HCT116 (cell line): ENCODE data around the gene LRRIQ4. TPM values are rescaled to one million over a fixed set of nuclear protein-coding genes. Genes with fewer than 3 reads are reported as not detected.

Experiments
- ATAC-seq: fragments of 200-7000 bp; cut with Tn5 transposase; 2 replicates; pipeline ENCODE4 v1.9.1; 2020; ENCODE audit warnings: mild to moderate bottlenecking, moderate library complexity
- BruUV-seq: library from RNA; stranded (reverse); fragments of 400-500 nt; replicated peaks from 2 replicates; lab custom pipeline; 2021; lab: Mats Ljungman, UMichigan
- CTCF ChIA-PET: fragments of 300-600 bp; sonication (Branson Sonifier 250); formaldehyde crosslinking; loops from one replicate; lab custom pipeline; 2021; ENCODE audit warnings: antibody characterized with exemption; lab: Charles Lee
- POLR2A ChIA-PET: fragments of 300-600, 350-600 bp; sonication (Branson Sonifier 250); formaldehyde crosslinking; loops from one replicate; lab custom pipeline; 2021; ENCODE audit warnings: antibody characterized with exemption; lab: Charles Lee
- RAD21 ChIA-PET, 2 experiments: fragments of 300-600 bp; sonication (Branson Sonifier 250); formaldehyde crosslinking; loops; one replicate each; lab custom pipeline; 2023; ENCODE audit warnings: low total read pairs in 2 of 2; ENCODE audit not compliant: uncharacterized antibody in 2 of 2, unreplicated experiment in 2 of 2, low non-redundant PET in 1 of 2; lab: Charles Lee
- DNase-seq: peaks from one replicate; pipeline ENCODE4 v3.0.0-alpha.2; 2010; ENCODE audit warnings: low read depth, low spot score
- H2AFZ ChIP-seq: fragments of 200-600 bp; shearing (Covaris generic), sonication (generic); 2 replicates; pipeline ENCODE4 v1.6.1; 2017; ENCODE audit warnings: low read depth, mixed run types, mixed read lengths, antibody characterized with exemption, low read length; ENCODE audit not compliant: poor library complexity, severe bottlenecking
- H3K27ac ChIP-seq: 2 replicates; pipeline ENCODE4 v1.5.1; 2012; ENCODE audit warnings: low read depth, low read length
- H3K27me3 ChIP-seq: fragments of 200-600 bp; sonication (generic); 2 replicates; pipeline ENCODE4 v1.6.1; 2016; ENCODE audit warnings: mixed run types, low read length, mixed read lengths; ENCODE audit not compliant: insufficient read depth
- H3K36me3 ChIP-seq, 2 experiments: fragments of 200-500 bp in 1 of 2; fragments of 200-600 bp in 1 of 2; sonication (Bioruptor generic) in 1 of 2; sonication (generic) in 1 of 2; 2 replicates each; pipeline versions ENCODE4 v1.5.1 to v1.6.1; 2014 to 2016; ENCODE audit warnings: low read length in 2 of 2, inconsistent platforms in 1 of 2, mixed read lengths in 1 of 2, mixed run types in 1 of 2; ENCODE audit not compliant: insufficient read depth in 2 of 2, control insufficient read depth in 1 of 2
- H3K4me1 ChIP-seq, 2 experiments: fragments of 200-600 bp in 1 of 2; sonication (generic) in 1 of 2; 2 replicates each; pipeline versions ENCODE4 v1.5.1 to v1.6.1; 2012 to 2017; ENCODE audit warnings: low read length in 2 of 2, inconsistent platforms in 1 of 2, mild to moderate bottlenecking in 1 of 2, mixed read lengths in 1 of 2, mixed run types in 1 of 2, moderate library complexity in 1 of 2; ENCODE audit not compliant: insufficient read depth in 2 of 2, control insufficient read depth in 1 of 2
- H3K4me2 ChIP-seq: fragments of 200-600 bp; sonication (generic); 2 replicates; pipeline ENCODE4 v1.6.1; 2017; ENCODE audit warnings: mixed run types, low read length, mixed read lengths
- H3K4me3 ChIP-seq, 2 experiments: fragments of 200-600 bp in 1 of 2; sonication (generic) in 1 of 2; replicated peaks in 1 of 2; 2 replicates each; pipeline ENCODE4 v1.5.1; 2011 to 2016; ENCODE audit warnings: low read length in 2 of 2, control low read depth in 1 of 2, low read depth in 1 of 2, mild to moderate bottlenecking in 1 of 2, mixed read lengths in 1 of 2, mixed run types in 1 of 2
- H3K79me2 ChIP-seq: fragments of 200-600 bp; sonication (generic); 2 replicates; pipeline ENCODE4 v1.6.1; 2017; ENCODE audit warnings: mild to moderate bottlenecking, mixed run types, low read length, moderate library complexity, mixed read lengths; ENCODE audit not compliant: insufficient read depth
- H3K9ac ChIP-seq: fragments of 200-600 bp; sonication (generic); 2 replicates; pipeline ENCODE4 v1.6.1; 2016; ENCODE audit warnings: low read length, mixed read lengths
- H3K9me2 ChIP-seq: fragments of 200-600 bp; sonication (generic), shearing (Covaris generic); 2 replicates; pipeline ENCODE4 v1.6.1; 2017; ENCODE audit warnings: mixed run types, mild to moderate bottlenecking, moderate library complexity; ENCODE audit not compliant: insufficient read depth
- H3K9me3 ChIP-seq, 2 experiments: fragments of 200-500 bp in 1 of 2; fragments of 200-600 bp in 1 of 2; sonication (Bioruptor generic) in 1 of 2; sonication (generic) in 1 of 2; 2 replicates each; pipeline ENCODE4 v1.6.1; 2014 to 2017; ENCODE audit warnings: low read length in 2 of 2, mixed read lengths in 2 of 2, inconsistent platforms in 1 of 2, low read depth in 1 of 2, mild to moderate bottlenecking in 1 of 2, mixed run types in 1 of 2, moderate library complexity in 1 of 2; ENCODE audit not compliant: control insufficient read depth in 1 of 2, insufficient read depth in 1 of 2
- H4K20me1 ChIP-seq: fragments of 200-600 bp; sonication (generic), shearing (Covaris generic); 2 replicates; pipeline ENCODE4 v1.6.1; 2017; ENCODE audit warnings: mixed run types, mild to moderate bottlenecking, moderate library complexity; ENCODE audit not compliant: insufficient read depth
- ATF3 ChIP-seq: IDR thresholded peaks from 2 replicates; pipeline ENCODE4 v1.6.1; 2012
- CBX3 ChIP-seq: IDR thresholded peaks from 2 replicates; pipeline ENCODE4 v1.6.1; 2012; ENCODE audit warnings: low read depth
- CEBPB ChIP-seq: IDR thresholded peaks from 2 replicates; pipeline ENCODE4 v1.6.1; 2012; ENCODE audit warnings: low read depth
- EGR1 ChIP-seq: IDR thresholded peaks from 2 replicates; pipeline ENCODE4 v1.6.1; 2012; ENCODE audit warnings: low read depth
- ELF1 ChIP-seq: IDR thresholded peaks from 2 replicates; pipeline ENCODE4 v1.6.1; 2012; ENCODE audit warnings: low read depth, borderline replicate concordance
- EZH2 ChIP-seq: fragments of 200-600 bp; sonication (generic); IDR thresholded peaks from 2 replicates; pipeline ENCODE4 v1.6.1; 2017; ENCODE audit warnings: antibody characterized with exemption, mixed run types
- EZH2phosphoT487 ChIP-seq: fragments of 200-600 bp; IDR thresholded peaks from 2 replicates; pipeline ENCODE4 v1.6.1; 2018; ENCODE audit warnings: antibody characterized with exemption, borderline replicate concordance
- FOSL1 ChIP-seq: IDR thresholded peaks from 2 replicates; pipeline ENCODE4 v1.6.1; 2012; ENCODE audit warnings: low read depth
- JUND ChIP-seq: IDR thresholded peaks from 2 replicates; pipeline ENCODE4 v1.6.1; 2012
- MAX ChIP-seq: IDR thresholded peaks from 2 replicates; pipeline ENCODE4 v1.6.1; 2012
- POLR2A ChIP-seq: IDR thresholded peaks from 2 replicates; pipeline ENCODE4 v1.7.0; 2011; ENCODE audit warnings: borderline replicate concordance; ENCODE audit not compliant: insufficient read depth, insufficient read length; ENCODE audit errors: extremely low read depth
- POLR2AphosphoS5 ChIP-seq: IDR thresholded peaks from 2 replicates; pipeline ENCODE4 v1.6.1; 2011; ENCODE audit warnings: mild to moderate bottlenecking, low read depth, low read length, moderate library complexity
- RAD21 ChIP-seq: IDR thresholded peaks from 2 replicates; pipeline ENCODE4 v1.6.1; 2012; ENCODE audit warnings: low read depth, mild to moderate bottlenecking
- REST ChIP-seq: IDR thresholded peaks from 2 replicates; pipeline ENCODE4 v1.6.1; 2012; ENCODE audit warnings: low read depth
- SIN3A ChIP-seq: IDR thresholded peaks from 2 replicates; pipeline ENCODE4 v1.6.1; 2012; ENCODE audit warnings: low read depth
- SP1 ChIP-seq: IDR thresholded peaks from 2 replicates; pipeline ENCODE4 v1.6.1; 2012; ENCODE audit warnings: low read depth
- SRF ChIP-seq: IDR thresholded peaks from 2 replicates; pipeline ENCODE4 v1.6.1; 2012; ENCODE audit warnings: low read depth
- TCF7L2 ChIP-seq: IDR thresholded peaks from 2 replicates; pipeline ENCODE4 v1.7.0; 2011; ENCODE audit warnings: borderline replicate concordance, inconsistent platforms; ENCODE audit not compliant: insufficient read depth, insufficient read length; ENCODE audit errors: extremely low read depth
- YY1 ChIP-seq: IDR thresholded peaks from 2 replicates; pipeline ENCODE4 v1.6.1; 2011; ENCODE audit warnings: low read length, low read depth, moderate library complexity, mild to moderate bottlenecking; ENCODE audit not compliant: insufficient replicate concordance; ENCODE audit errors: extremely low read depth
- ZBTB33 ChIP-seq: IDR thresholded peaks from 2 replicates; pipeline ENCODE4 v1.6.1; 2011; ENCODE audit warnings: mild to moderate bottlenecking, low read length, moderate library complexity; ENCODE audit not compliant: insufficient replicate concordance; ENCODE audit errors: extremely low read depth
- ZFX ChIP-seq: fragments of 450-650 bp; IDR thresholded peaks from 2 replicates; pipeline ENCODE4 v1.6.1; 2017
- ZNF274 ChIP-seq: fragments of 200-500 bp; sonication (Bioruptor generic); IDR thresholded peaks from 2 replicates; pipeline ENCODE4 v1.6.1; 2014; ENCODE audit warnings: mild to moderate bottlenecking, low read depth, low read length, inconsistent platforms
- intact Hi-C: fragments of 100-400 bp; cut with micrococcal nuclease; formaldehyde crosslinking; loops from 2 replicates; pipeline ENCODE4 v1.10.0; 2022
- total RNA-seq: library from RNA; stranded (reverse); gene quantifications from one replicate; pipeline ENCODE4 v1.2.1, GENCODE V29; 2021; ENCODE audit not compliant: unreplicated experiment

The LRRIQ4 gene
- total RNA-seq, 1 experiment from 2014 or later = not detected

GRCh38 chr3:169772897-169773816 is 39.5 kb upstream of the LRRIQ4 start, which contains the start of gene MYNN:
TSS of gene MYNN (plus strand) at chr3:169773396. CDS start at chr3:169774296, 900 bp downstream.
- intact Hi-C loops = loop anchor here (1.0 to 2.0 kb wide), 2 partner anchors 9 to 584 kb away; partner anchors contain the start of gene SKIL
- Histone ChIP-seq H3K9me3 (no peaks in the 10 kb centered on the region), H3K4me3 (peak within 1 kb of the TSS; percentile 94 to 99), H3K4me1 (peaks cover 3 to 15% of the 10 kb centered on the region in 2 experiments; a peak in 1 of 4 replicates), H4K20me1 (no peaks in the 10 kb centered on the region), H3K4me2 (peak within 1 kb of the TSS; percentile 97), H3K79me2 (peaks cover 51% of the 10 kb centered on the region), H3K9me2 (no peaks in the 10 kb centered on the region), H3K9ac (peak within 1 kb of the TSS; percentile 96), H3K27ac (peak within 1 kb of the TSS; percentile 92), H3K27me3 (no peaks in the 10 kb centered on the region), H2AFZ (no peak within 1 kb of the TSS), H3K36me3 (peaks cover 14 to 19% of the 10 kb centered on the region in 2 experiments; a peak in 3 of 4 replicates)
- BruUV-seq = TSS peak; percentile 96
- ChIA-PET CTCF (no interaction called here), RAD21 (no interaction called here), POLR2A (interaction anchor here (1.0 to 1.6 kb wide), 2 partner anchors 9 to 18 kb away, joined by 3 to 10 read pairs; partner anchors contain the start of gene TERC)
- ATAC-seq = peak; percentile 82
- peak; percentile 73 for DNase-seq
- TF ChIP-seq RAD21 = no peak
- TF ChIP-seq CBX3 = no peak
- no peak for TF ChIP-seq EGR1
- no peak for TF ChIP-seq CEBPB
- peak; percentile 74 for TF ChIP-seq ZFX
- peak; percentile 95 for TF ChIP-seq YY1
- no peak for TF ChIP-seq ZNF274
- no peak for TF ChIP-seq FOSL1
- TF ChIP-seq EZH2 = no peak
- TF ChIP-seq EZH2phosphoT487 = no peak
- no peak for TF ChIP-seq SIN3A
- TF ChIP-seq SRF = no peak
- no peak for TF ChIP-seq ATF3
- peak; percentile 94 for TF ChIP-seq POLR2AphosphoS5
- no peak for TF ChIP-seq ELF1
- peak; percentile 34 for TF ChIP-seq ZBTB33
- TF ChIP-seq SP1 = no peak
- no peak for TF ChIP-seq MAX
- TF ChIP-seq TCF7L2 = peak; percentile 10
- no peak for TF ChIP-seq JUND
- TF ChIP-seq POLR2A = peak; percentile 65
- no peak for TF ChIP-seq REST
